SK-N-MC (cell line): ENCODE measurements around the gene ADAD2.

Experiments
- EZH2 ChIP-seq: fragments of 200-600 bp; sonication (generic); IDR thresholded peaks from one replicate; pipeline ENCODE4 v1.6.1; 2017; ENCODE audit warnings: antibody characterized with exemption
- POLR2AphosphoS5 ChIP-seq: IDR thresholded peaks from 2 replicates; pipeline ENCODE4 v1.6.1; 2012; ENCODE audit warnings: mild to moderate bottlenecking, low read depth, low read length, borderline replicate concordance

- TF ChIP-seq POLR2AphosphoS5 (no peak), EZH2 (no peak)
Observed at GRCh38 chr16:84194470-84195200, 3.7 kb downstream of the ADAD2 start.
